ENCODE results near the gene MEIS3.
"Not testable (repeated sequence)": the region's sequence is repeated elsewhere in the genome, so short reads cannot be mapped to it uniquely, and the experiment has no call there.

MEIS3 gene

DNA sequence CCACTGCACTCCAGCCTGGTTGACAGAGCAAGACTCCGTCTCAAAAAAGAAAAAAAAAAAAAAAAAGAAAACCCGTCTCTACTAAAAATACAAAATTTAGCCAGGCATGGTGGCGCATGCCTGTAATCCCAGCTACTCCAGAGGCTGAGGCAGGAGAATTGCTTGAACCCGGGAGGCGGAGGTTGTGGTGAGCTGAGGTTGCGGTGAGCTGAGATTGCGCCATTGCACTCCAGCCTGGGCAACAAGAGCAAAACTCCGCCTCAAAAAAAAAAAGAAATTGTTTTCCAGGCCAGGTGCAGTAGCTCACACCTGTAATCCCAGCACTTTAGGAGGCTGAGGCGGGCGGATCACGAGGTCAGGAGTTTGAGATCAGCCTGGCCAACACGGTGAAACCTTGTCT is 32.7 kb downstream of the MEIS3 start:
- not testable (repeated sequence) for DNase-seq (ENCODE audit: low read depth in 2 of 2)

- DNase-seq (ENCODE audit: low read depth in 2 of 2), result not testable (repeated sequence)
Measured at GRCh38 chr19:47384533-47384932, 34.8 kb downstream of the MEIS3 start.

GRCh38 chr19:47383890-47384289 is 35.4 kb downstream of the MEIS3 start:
- DNase-seq (ENCODE audit: low read depth in 2 of 2), result not testable (repeated sequence)

DNA sequence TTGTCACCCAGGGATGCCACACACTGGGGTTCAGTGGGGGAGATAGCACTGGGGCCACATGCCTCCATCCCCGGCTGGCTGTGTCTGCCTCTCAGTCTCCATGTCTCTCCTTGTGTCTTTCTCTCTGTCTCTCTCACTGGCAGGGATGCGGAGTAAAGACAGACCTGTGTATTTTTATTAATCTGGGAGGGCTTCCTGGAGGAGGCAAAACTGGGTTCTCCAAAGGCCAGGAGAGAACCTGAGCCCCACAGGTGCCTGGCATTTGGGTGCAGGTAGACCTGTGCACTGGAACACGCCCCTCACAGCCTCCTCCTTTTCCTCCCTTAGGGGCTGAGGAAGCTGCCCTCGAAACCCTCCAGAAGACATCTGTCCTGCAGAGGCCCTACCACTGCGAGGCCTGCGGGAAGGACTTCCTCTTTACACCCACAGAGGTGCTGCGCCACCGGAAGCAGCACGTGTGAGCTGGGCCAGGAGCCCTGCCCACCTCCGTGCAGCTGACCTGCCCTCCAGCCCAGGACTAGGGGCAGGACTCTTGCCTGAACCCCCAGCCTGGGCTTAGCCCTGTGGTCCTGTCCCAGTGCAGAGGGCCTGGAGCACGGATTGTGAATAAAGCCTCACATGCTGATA is 37.6 kb downstream of the MEIS3 start:
- no peak for DNase-seq (ENCODE audit: low read depth in 2 of 2)

DNA sequence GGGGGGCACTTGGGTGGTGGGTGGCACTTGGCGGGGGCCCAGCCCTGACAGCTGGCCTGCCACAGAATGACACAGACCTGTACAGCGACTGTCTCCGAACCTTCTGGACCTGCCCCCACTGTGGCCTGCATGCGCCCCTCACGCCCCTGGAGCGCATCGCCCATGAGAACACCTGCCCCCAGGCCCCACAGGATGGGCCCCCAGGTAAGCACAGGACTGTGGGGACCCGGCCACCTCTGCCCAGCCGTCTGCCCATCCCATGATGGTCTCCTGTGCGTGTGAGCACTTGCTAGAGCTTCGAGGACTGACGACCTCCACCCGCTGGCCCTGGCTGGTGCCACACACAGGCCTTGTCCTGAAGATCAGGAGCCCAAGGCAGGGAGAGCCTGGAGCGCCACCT is 38.2 kb downstream of the MEIS3 start:
- DNase-seq (ENCODE audit: low read depth in 2 of 2), result no peak

DNA sequence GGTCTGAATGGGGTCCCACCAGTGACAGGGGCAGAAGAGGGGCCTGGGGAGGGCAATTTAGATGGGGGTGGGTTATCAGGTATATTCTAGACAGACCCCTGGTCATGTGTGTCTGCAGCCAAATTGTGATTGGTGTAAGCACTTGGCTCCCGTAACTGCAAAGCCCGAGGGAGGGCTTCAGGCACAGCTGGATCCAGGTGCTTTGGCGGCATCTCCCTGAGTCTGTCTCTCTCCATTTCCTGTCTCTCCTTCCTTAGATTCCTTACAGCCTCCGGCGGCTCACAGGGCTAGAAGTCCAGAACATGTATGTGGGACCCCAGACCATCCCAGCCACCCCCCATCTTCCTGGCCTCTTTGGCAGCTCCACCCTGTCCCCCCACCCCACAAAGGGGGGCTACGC is 38.8 kb downstream of the MEIS3 start:
- no peak for DNase-seq (ENCODE audit: low read depth in 2 of 2)

- DNase-seq (ENCODE audit: low read depth in 2 of 2), result no peak
Measured at GRCh38 chr19:47379381-47379938, 39.9 kb downstream of the MEIS3 start.

DNA sequence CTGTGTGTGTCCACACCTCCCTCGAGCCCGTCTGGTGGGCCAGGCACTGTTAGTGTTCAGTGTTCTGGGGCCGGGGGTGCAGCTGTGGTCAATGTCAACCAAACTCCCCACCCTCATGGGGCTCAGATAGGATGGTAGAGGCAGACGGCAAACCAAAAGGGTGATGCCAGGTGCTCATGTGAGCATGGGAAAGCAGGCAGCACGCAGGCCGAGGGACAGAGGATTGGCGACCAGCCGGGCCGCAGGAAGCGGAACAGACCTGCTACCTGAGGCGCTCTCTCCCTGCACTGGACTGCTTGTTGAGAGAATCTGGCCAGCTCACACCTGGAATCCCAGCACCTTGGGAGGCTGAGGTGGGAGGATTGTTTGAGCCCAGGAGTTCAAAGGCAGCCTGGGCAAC is 41.1 kb downstream of the MEIS3 start:
- DNase-seq (ENCODE audit: low read depth in 2 of 2), result no peak

GRCh38 chr19:47377801-47378200 is 41.5 kb downstream of the MEIS3 start:
- DNase-seq (ENCODE audit: low read depth in 2 of 2), result no peak

DNA sequence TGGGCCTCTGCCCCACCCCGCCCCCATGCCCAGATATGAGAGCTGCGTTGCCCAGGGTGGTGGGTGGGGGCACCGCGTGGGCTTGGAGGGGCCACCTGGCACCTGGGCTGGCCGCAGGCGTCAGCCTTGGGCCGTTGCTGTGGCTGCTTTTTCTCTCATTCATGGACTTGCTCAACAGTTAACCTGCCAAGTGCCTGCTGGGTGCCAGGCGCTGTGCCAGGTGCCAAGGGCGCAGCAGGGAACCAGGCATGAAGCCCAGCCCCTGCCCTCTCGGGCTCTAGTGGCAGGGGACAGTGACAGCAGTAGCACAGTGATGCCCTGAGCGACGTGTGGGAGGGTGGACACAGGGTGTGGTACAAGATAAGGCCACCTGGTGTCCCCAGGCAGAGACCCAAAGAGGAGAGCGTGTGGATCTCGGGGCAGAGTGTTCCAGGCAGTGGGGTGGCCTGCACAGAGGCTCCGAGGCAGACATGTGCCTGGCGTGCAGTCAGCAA is 42.1 kb downstream of the MEIS3 start:
- no peak for DNase-seq (ENCODE audit: low read depth in 2 of 2)

DNA sequence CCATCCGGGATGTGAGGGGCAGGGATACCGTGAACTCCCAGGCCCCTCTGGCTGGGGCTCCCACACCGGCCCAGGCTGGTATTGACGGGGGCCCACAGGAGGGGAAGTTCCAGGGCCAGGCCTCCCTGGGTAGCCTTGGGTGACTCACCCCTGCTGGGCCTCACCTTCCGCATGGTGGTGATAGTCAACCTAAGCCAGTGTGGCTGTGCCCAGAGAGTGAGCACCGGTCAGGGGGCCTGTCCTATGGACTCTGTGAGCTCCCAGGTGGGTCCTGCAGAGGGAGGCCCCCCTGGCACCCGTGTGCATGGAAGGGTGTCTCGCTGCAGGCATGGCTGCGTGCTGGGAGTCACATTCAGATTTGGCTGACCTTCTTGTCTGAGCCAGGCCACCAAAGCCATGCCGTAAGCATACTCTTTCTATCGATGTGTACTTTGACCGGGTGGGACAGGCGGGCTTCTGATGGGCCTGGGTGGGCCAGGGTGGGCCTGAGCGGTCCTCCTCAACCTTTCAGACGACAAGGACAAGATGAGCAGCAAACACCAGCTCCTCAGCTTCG is 42.7 kb downstream of the MEIS3 start:
- no peak for DNase-seq (ENCODE audit: low read depth in 2 of 2)

GRCh38 chr19:47375694-47376588 is 43.4 kb downstream of the MEIS3 start:
- no peak for DNase-seq (ENCODE audit: low read depth in 2 of 2)

DNA sequence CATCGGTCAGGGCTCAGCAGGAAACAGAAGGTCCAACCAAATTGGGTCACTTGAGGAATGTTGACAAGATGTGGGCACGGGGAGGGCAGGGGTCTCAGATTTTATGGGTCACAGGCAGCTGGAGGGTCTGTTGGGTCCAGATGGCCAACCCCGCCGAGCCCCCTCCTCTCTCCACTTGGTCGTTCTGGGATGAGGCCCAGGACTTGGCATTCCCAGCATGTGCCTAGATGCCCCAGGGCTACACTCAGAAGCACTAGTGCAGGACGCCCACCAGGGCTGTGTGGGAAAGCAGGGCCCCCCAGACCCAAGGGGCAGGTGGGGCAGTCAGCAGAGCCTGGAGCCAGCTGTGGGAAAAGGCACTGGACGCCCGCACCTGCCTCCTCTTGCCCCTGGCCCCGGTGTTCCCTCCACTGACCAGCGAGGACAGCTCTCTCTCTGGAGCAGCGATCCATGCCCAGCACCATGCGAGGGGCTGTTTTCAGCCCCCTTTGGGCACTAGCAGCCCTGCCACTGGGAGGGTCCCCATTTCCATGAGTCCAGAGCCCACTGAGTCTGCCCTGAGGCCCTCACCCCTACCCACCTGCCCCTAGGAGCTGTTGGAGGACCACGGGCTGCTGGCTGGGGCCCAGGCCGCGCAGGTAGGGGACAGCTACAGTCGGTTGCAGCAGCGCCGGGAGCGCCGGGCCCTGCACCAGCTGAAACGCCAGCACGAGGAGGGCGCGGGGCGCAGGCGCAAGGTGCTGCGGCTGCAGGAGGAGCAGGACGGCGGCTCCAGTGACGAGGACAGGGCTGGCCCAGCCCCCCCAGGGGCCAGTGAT is 44.2 kb downstream of the MEIS3 start:
- no peak for DNase-seq (ENCODE audit: low read depth in 2 of 2)

- DNase-seq (ENCODE audit: low read depth in 2 of 2), result no peak
Measured at GRCh38 chr19:47373246-47374240, 45.8 kb downstream of the MEIS3 start.

DNA sequence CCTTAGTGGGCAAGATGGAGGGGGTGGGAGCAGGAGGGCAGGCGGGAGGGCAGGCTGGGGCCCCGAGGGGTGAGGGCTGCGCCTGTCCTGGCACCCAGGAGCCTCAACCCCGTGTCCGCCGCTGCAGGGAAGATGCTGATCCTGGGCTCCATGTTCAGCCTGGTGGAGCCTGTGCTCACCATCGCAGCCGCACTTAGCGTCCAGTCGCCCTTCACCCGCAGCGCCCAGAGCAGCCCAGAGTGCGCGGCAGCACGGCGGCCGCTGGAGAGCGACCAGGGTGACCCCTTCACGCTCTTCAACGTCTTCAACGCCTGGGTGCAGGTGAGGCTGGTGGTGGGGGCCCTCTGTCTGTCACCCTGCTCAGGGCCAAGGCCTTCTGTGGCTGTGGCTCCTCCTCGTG is 46.7 kb downstream of the MEIS3 start:
- no peak for DNase-seq (ENCODE audit: low read depth in 2 of 2)

- DNase-seq (ENCODE audit: low read depth in 2 of 2), result no peak
Measured at GRCh38 chr19:47371261-47371660, 48.1 kb downstream of the MEIS3 start.

- DNase-seq (ENCODE audit: low read depth in 2 of 2), result no peak
Measured at GRCh38 chr19:47370045-47370611, 49.2 kb downstream of the MEIS3 start.

DNA sequence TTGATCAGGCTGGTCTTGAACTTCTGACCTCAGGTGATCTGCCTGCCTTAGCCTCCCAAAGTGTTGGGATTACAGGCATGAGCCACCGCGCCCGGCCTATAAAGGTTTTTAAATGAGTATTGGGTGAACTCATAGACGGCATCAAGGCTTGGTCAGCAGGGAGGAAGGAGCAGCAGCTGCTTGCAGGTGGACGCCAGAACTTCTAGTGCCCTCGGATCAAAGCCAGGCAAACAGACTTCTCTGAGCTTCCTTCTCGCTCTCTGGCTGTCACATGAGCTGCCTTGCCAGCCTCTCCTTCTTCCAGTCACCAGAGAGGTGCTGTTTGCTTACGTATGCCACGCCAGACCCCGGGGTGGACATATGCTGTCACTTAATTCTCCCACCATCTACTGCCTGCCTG is 53.9 kb downstream of the MEIS3 start:
- not testable (repeated sequence) for DNase-seq (ENCODE audit: low read depth in 2 of 2)

GRCh38 chr19:47363758-47364531 is 55.4 kb downstream of the MEIS3 start:
- DNase-seq (ENCODE audit: low read depth in 2 of 2), result no peak

Data from stimulated activated CD4-positive, alpha-beta T cell treated with anti-CD3 and anti-CD28 coated beads, Interleukin-4, amount 100 ng/mL, for 48 hours (primary cell).